ENCODE data around the gene EYS. TPM values are rescaled to one million over a fixed set of nuclear protein-coding genes. Genes with fewer than 3 reads are reported as not detected.

The EYS gene
- polyA plus RNA-seq, 2 of the 4 experiments (the other 2 are of a cell fraction): 0.03 to 0.06 TPM

- TF ChIP-seq PHF8 (IDR thresholded peaks at IDR 0.05; ENCODE audit: borderline replicate concordance, low read depth) (no peak), ZSCAN20 (CRISPR knock-in tag; IDR thresholded peaks at IDR 0.05) (no peak), MYC (IDR thresholded peaks at IDR 0.05; ENCODE audit: borderline replicate concordance, low read length) (no peak)
Measured at GRCh38 chr6:64988148-64988547, 718.9 kb downstream of the EYS start (continued).

DNA sequence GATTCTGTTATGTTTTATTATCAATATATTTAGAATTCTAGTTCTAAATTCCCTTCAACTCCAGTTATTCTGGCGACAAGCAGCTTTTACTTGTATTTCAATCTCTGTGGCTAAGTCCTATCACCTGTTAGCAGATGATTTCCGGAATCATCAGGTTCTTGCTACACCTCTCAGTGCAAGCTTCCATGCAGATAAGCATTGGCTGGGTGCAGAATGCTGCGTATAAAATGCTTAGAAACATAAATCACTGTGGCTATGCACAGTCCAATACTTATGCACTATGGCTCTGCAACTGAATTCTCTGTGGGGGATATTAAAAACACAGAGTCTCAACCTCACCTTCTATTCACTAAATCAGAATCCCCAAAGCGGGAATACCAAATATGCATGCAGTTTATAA is 720.0 kb downstream of the EYS start:
- 55% methylated on average over 4 of the region's 4 CpGs for WGBS (ENCODE audit: missing lambda C conversion rate)
- TF ChIP-seq HEYL (CRISPR knock-in tag; IDR thresholded peaks at IDR 0.05): no peak
- TF ChIP-seq ZC3H11A (IDR thresholded peaks at IDR 0.05): no peak
- TF ChIP-seq, protein P1, sequence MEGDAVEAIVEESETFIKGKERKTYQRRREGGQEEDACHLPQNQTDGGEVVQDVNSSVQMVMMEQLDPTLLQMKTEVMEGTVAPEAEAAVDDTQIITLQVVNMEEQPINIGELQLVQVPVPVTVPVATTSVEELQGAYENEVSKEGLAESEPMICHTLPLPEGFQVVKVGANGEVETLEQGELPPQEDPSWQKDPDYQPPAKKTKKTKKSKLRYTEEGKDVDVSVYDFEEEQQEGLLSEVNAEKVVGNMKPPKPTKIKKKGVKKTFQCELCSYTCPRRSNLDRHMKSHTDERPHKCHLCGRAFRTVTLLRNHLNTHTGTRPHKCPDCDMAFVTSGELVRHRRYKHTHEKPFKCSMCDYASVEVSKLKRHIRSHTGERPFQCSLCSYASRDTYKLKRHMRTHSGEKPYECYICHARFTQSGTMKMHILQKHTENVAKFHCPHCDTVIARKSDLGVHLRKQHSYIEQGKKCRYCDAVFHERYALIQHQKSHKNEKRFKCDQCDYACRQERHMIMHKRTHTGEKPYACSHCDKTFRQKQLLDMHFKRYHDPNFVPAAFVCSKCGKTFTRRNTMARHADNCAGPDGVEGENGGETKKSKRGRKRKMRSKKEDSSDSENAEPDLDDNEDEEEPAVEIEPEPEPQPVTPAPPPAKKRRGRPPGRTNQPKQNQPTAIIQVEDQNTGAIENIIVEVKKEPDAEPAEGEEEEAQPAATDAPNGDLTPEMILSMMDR (IDR thresholded peaks at IDR 0.05): no peak
- TF ChIP-seq ESRRA (IDR thresholded peaks at IDR 0.05; ENCODE audit: borderline replicate concordance, low read length): no peak
- no peak for TF ChIP-seq POLR2AphosphoS2 (conservative IDR thresholded peaks at IDR 0.05; ENCODE audit: low read length)
- no peak for TF ChIP-seq CBX8 (IDR thresholded peaks at IDR 0.05)
- no peak for TF ChIP-seq RNF2 (IDR thresholded peaks at IDR 0.05; ENCODE audit: borderline replicate concordance, low read depth)
- TF ChIP-seq USF2 (IDR thresholded peaks at IDR 0.05): no peak
- TF ChIP-seq CHD2 (IDR thresholded peaks at IDR 0.05; ENCODE audit: low read length, partially characterized antibody): no peak
- TF ChIP-seq CHD4 (IDR thresholded peaks at IDR 0.05; ENCODE audit: borderline replicate concordance): no peak
- TF ChIP-seq KDM5A (IDR thresholded peaks at IDR 0.05): no peak
- no peak for TF ChIP-seq GATA3 (IDR thresholded peaks at IDR 0.05; ENCODE audit: borderline replicate concordance)
- TF ChIP-seq ZNF302 (CRISPR knock-in tag; IDR thresholded peaks at IDR 0.05): no peak
- TF ChIP-seq JUN (IDR thresholded peaks at IDR 0.05): no peak
- TF ChIP-seq EP300 (IDR thresholded peaks at IDR 0.05): no peak
- TF ChIP-seq HDAC2 (IDR thresholded peaks at IDR 0.05): no peak
- TF ChIP-seq HOXB5 (CRISPR knock-in tag; IDR thresholded peaks at IDR 0.05): no peak
- FAIRE-seq (no peak), ATAC-seq (no peak), DNase-seq (ENCODE audit: low read depth in 1 of 2, low spot score in 1 of 2) (no peak)
- ChIA-PET CTCF (no interaction called here), POLR2A (no interaction called here)
- H3K4me3 ChIP-seq: no peak overlapping the region
- no peak overlapping the region for H3K4me2 ChIP-seq
- no peak overlapping the region for H3K27ac ChIP-seq
- no peaks in the 10 kb centered on the region for H3K9me3 ChIP-seq
- H3K4me1 ChIP-seq: no peaks in the 10 kb centered on the region

DNA sequence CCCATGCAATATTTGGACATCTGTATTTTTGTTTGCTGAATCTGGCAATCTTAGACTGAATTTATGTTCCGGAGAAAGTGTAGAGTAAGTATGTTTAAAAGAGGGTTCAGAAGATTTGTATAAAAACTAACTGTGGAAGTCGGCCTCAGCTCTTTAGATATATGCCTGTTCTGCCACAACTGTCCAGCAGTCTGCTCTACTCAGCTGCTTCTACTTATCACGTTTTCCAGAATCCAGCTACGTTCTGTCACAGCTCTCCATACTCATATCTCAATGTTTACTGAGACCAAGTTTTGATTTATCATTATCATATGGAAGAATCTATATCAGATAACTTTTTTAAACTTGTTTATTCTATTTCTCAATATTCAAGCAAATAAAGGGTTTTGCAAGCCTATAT is 721.3 kb downstream of the EYS start:
- POLR2A ChIA-PET: no interaction called here
- Histone ChIP-seq H3K4me2 (no peak overlapping the region), H3K4me1 (no peaks in the 10 kb centered on the region), H3K9me3 (no peaks in the 10 kb centered on the region), H3K27ac (no peak overlapping the region), H3K4me3 (no peak overlapping the region)
- WGBS (ENCODE audit: missing lambda C conversion rate): 37% methylated on average over 4 of the region's 4 CpGs
- CTCF ChIA-PET: no interaction called here
- no peak for ATAC-seq
- TF ChIP-seq CEBPB (IDR thresholded peaks at IDR 0.05) (no peak), MAX (IDR thresholded peaks at IDR 0.05) (no peak), HEYL (CRISPR knock-in tag; IDR thresholded peaks at IDR 0.05) (no peak), HDAC2 (IDR thresholded peaks at IDR 0.05) (no peak), ZC3H11A (IDR thresholded peaks at IDR 0.05) (no peak), EHMT2 (IDR thresholded peaks at IDR 0.05; ENCODE audit: low read depth) (no peak), JUN (IDR thresholded peaks at IDR 0.05) (no peak), SREBF2 (IDR thresholded peaks at IDR 0.05) (no peak), FOSB (CRISPR knock-in tag; IDR thresholded peaks at IDR 0.05) (no peak), RFX5 (IDR thresholded peaks at IDR 0.05) (no peak), POLR2A (IDR thresholded peaks at IDR 0.05; ENCODE audit: low read length) (no peak), NPAS2 (CRISPR knock-in tag; IDR thresholded peaks at IDR 0.05; ENCODE audit: borderline replicate concordance) (no peak), HOXA7 (CRISPR knock-in tag; IDR thresholded peaks at IDR 0.05) (no peak), HES2 (IDR thresholded peaks at IDR 0.05) (no peak)
- TF ChIP-seq, protein P2, sequence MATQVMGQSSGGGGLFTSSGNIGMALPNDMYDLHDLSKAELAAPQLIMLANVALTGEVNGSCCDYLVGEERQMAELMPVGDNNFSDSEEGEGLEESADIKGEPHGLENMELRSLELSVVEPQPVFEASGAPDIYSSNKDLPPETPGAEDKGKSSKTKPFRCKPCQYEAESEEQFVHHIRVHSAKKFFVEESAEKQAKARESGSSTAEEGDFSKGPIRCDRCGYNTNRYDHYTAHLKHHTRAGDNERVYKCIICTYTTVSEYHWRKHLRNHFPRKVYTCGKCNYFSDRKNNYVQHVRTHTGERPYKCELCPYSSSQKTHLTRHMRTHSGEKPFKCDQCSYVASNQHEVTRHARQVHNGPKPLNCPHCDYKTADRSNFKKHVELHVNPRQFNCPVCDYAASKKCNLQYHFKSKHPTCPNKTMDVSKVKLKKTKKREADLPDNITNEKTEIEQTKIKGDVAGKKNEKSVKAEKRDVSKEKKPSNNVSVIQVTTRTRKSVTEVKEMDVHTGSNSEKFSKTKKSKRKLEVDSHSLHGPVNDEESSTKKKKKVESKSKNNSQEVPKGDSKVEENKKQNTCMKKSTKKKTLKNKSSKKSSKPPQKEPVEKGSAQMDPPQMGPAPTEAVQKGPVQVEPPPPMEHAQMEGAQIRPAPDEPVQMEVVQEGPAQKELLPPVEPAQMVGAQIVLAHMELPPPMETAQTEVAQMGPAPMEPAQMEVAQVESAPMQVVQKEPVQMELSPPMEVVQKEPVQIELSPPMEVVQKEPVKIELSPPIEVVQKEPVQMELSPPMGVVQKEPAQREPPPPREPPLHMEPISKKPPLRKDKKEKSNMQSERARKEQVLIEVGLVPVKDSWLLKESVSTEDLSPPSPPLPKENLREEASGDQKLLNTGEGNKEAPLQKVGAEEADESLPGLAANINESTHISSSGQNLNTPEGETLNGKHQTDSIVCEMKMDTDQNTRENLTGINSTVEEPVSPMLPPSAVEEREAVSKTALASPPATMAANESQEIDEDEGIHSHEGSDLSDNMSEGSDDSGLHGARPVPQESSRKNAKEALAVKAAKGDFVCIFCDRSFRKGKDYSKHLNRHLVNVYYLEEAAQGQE (IDR thresholded peaks at IDR 0.05): no peak
- no peak for DNase-seq (ENCODE audit: low read depth in 1 of 2, low spot score in 1 of 2)
- no peak for FAIRE-seq

All from A549 (cell line).